Measurements from ENCODE around the gene SLC25A52. TPM values are rescaled to one million over a fixed set of nuclear protein-coding genes. Genes with fewer than 3 reads are reported as not detected.

Gene SLC25A52
- total and polyA plus RNA-seq, 7 donors: not detected

GRCh38 chr18:31793531-31793930, 32.9 kb upstream of the SLC25A52 start:
- Histone ChIP-seq H3K4me1 (no peaks in the 10 kb centered on the region), H3K36me3 (no peaks in the 10 kb centered on the region), H3K9me3 (no peaks in the 10 kb centered on the region), H3K4me3 (no peak overlapping the region), H3K27ac (no peak overlapping the region), H3K27me3 (no peaks in the 10 kb centered on the region)
- DNase-seq: no peak
- TF ChIP-seq POLR2AphosphoS5 (IDR thresholded peaks at IDR 0.05) (no peak), CTCF (IDR thresholded peaks at IDR 0.05) (no peak), EP300 (IDR thresholded peaks at IDR 0.05) (no peak), POLR2A (IDR thresholded peaks at IDR 0.05) (no peak)
- intact Hi-C loops (cut with DNase I): no loop called here

GRCh38 chr18:31792580-31792911, 31.9 kb upstream of the SLC25A52 start:
- H3K27me3 ChIP-seq: no peaks in the 10 kb centered on the region
- H3K4me1 ChIP-seq: no peaks in the 10 kb centered on the region
- H3K36me3 ChIP-seq: no peaks in the 10 kb centered on the region
- no peak overlapping the region for H3K27ac ChIP-seq
- TF ChIP-seq POLR2A (IDR thresholded peaks at IDR 0.05): no peak
- TF ChIP-seq CTCF (IDR thresholded peaks at IDR 0.05): no peak
- no peak for TF ChIP-seq POLR2AphosphoS5 (IDR thresholded peaks at IDR 0.05)
- TF ChIP-seq EP300 (IDR thresholded peaks at IDR 0.05): no peak
- no peak overlapping the region for H3K4me3 ChIP-seq
- intact Hi-C loops (cut with DNase I): no loop called here
- H3K9me3 ChIP-seq: no peaks in the 10 kb centered on the region
- no peak for DNase-seq
- 66 to 82% methylated on average over 2 of the region's 2 CpGs for WGBS, 2 donors

GRCh38 chr18:31791817-31792579, 31.3 kb upstream of the SLC25A52 start:
- intact Hi-C loops (cut with DNase I): no loop called here
- WGBS, 2 donors: 73 to 81% methylated on average over 6 of the region's 6 CpGs
- H3K27me3 ChIP-seq: no peaks in the 10 kb centered on the region

GRCh38 chr18:31789409-31789808, 28.7 kb upstream of the SLC25A52 start:
- Histone ChIP-seq H3K4me1 (no peaks in the 10 kb centered on the region), H3K4me3 (no peak overlapping the region), H3K27me3 (no peaks in the 10 kb centered on the region), H3K36me3 (no peaks in the 10 kb centered on the region), H3K27ac (no peak overlapping the region), H3K9me3 (no peaks in the 10 kb centered on the region)
- TF ChIP-seq CTCF (IDR thresholded peaks at IDR 0.05): no peak
- TF ChIP-seq POLR2A (IDR thresholded peaks at IDR 0.05): no peak
- no peak for TF ChIP-seq POLR2AphosphoS5 (IDR thresholded peaks at IDR 0.05)
- no peak for TF ChIP-seq EP300 (IDR thresholded peaks at IDR 0.05)
- no peak for DNase-seq
- 83 to 87% methylated on average over 10 of the region's 10 CpGs for WGBS, 2 donors
- intact Hi-C loops (cut with DNase I): no loop called here

More at GRCh38 chr18:31791817-31792579, 31.3 kb upstream of the SLC25A52 start:
- H3K4me3 ChIP-seq: no peak overlapping the region
- no peaks in the 10 kb centered on the region for H3K36me3 ChIP-seq
- H3K4me1 ChIP-seq: no peaks in the 10 kb centered on the region
- no peaks in the 10 kb centered on the region for H3K9me3 ChIP-seq
- no peak overlapping the region for H3K27ac ChIP-seq
- TF ChIP-seq EP300 (IDR thresholded peaks at IDR 0.05) (no peak), POLR2AphosphoS5 (IDR thresholded peaks at IDR 0.05) (no peak), CTCF (IDR thresholded peaks at IDR 0.05) (no peak), POLR2A (IDR thresholded peaks at IDR 0.05) (no peak)
- no peak for DNase-seq

GRCh38 chr18:31783059-31783458, 22.4 kb upstream of the SLC25A52 start:
- no peak overlapping the region for H3K4me3 ChIP-seq
- intact Hi-C loops (cut with DNase I): no loop called here
- 79 to 84% methylated on average over 3 of the region's 3 CpGs for WGBS, 2 donors
- H3K4me1 ChIP-seq: no peaks in the 10 kb centered on the region
- no peaks in the 10 kb centered on the region for H3K36me3 ChIP-seq
- TF ChIP-seq POLR2A (IDR thresholded peaks at IDR 0.05): no peak
- no peak for TF ChIP-seq CTCF (IDR thresholded peaks at IDR 0.05)
- TF ChIP-seq POLR2AphosphoS5 (IDR thresholded peaks at IDR 0.05): no peak
- TF ChIP-seq EP300 (IDR thresholded peaks at IDR 0.05): no peak
- no peak overlapping the region for H3K27ac ChIP-seq
- no peaks in the 10 kb centered on the region for H3K27me3 ChIP-seq
- peaks cover 0 to 10% (median 6%) of the 10 kb centered on the region in 4 donors for H3K9me3 ChIP-seq
- no peak for DNase-seq

Data from sigmoid colon (tissue), 7 donors.